IMR-90 (cell line): ENCODE measurements around the gene DRD4. TPM values are rescaled to one million over a fixed set of nuclear protein-coding genes. Genes with fewer than 3 reads are reported as not detected.

Experiments used
- ATAC-seq: fragments of 200-7000 bp; cut with Tn5 transposase; 2 replicates; pipeline ENCODE4 v1.9.1; 2020; ENCODE audit warnings: low read depth, mild to moderate bottlenecking, moderate library complexity
- BruUV-seq: library from RNA; stranded (reverse); fragments of 400-500 nt; replicated peaks from 2 replicates; lab custom pipeline; 2021; lab: Mats Ljungman, UMichigan
- CTCF ChIA-PET: fragments of 300-600 bp; formaldehyde crosslinking; extraction: SDS; loops from one replicate; lab custom pipeline; 2021; ENCODE audit warnings: antibody characterized with exemption; lab: Yijun Ruan, JAX
- POLR2A ChIA-PET: fragments of 300-600 bp; sonication (Branson Sonifier 250); formaldehyde crosslinking; loops from one replicate; lab custom pipeline; 2022; ENCODE audit warnings: antibody characterized with exemption; ENCODE audit not compliant: unreplicated experiment; lab: Charles Lee
- DNase-seq: peaks from one replicate; pipeline ENCODE4 v3.0.0; 2013
- H2AFZ ChIP-seq: replicated peaks from 2 replicates; pipeline ENCODE3; 2013; ENCODE audit warnings: low read length, mild to moderate bottlenecking; ENCODE audit not compliant: poor library complexity
- H2AK5ac ChIP-seq: 2 replicates; pipeline ENCODE4 v1.6.1; 2013; ENCODE audit warnings: low read depth, low read length, inconsistent platforms
- H2AK9ac ChIP-seq: replicated peaks from 2 replicates; pipeline ENCODE3; 2013; ENCODE audit warnings: mild to moderate bottlenecking, low read depth, low read length, moderate library complexity; ENCODE audit not compliant: poor library complexity
- H2BK120ac ChIP-seq: 2 replicates; pipeline ENCODE4 v1.6.1; 2013; ENCODE audit warnings: low read depth, low read length, inconsistent platforms
- H2BK15ac ChIP-seq: 3 replicates; pipeline ENCODE4 v1.6.1; 2013; ENCODE audit warnings: low read depth, low read length, inconsistent platforms
- H2BK20ac ChIP-seq: 2 replicates; pipeline ENCODE4 v1.6.1; 2013; ENCODE audit warnings: low read depth, mild to moderate bottlenecking, inconsistent platforms, low read length, moderate library complexity
- H2BK5ac ChIP-seq: 2 replicates; pipeline ENCODE4 v1.6.1; 2013; ENCODE audit warnings: mild to moderate bottlenecking, low read depth, low read length, inconsistent platforms; ENCODE audit not compliant: poor library complexity, severe bottlenecking
- H3K14ac ChIP-seq: replicated peaks from 2 replicates; pipeline ENCODE4 v1.6.1; 2013; ENCODE audit warnings: low read depth, low read length, inconsistent platforms
- H3K18ac ChIP-seq: 2 replicates; pipeline ENCODE4 v1.6.1; 2013; ENCODE audit warnings: low read depth, low read length, control low read depth
- H3K23ac ChIP-seq: 2 replicates; pipeline ENCODE4 v1.6.1; 2013; ENCODE audit warnings: low read depth, low read length, inconsistent platforms
- H3K27ac ChIP-seq: 2 replicates; pipeline ENCODE4 v1.5.1; 2013; ENCODE audit warnings: mild to moderate bottlenecking, control low read depth, low read length; ENCODE audit not compliant: insufficient read depth
- H3K27me3 ChIP-seq: 2 replicates; pipeline ENCODE4 v1.6.1; 2013; ENCODE audit warnings: low read length; ENCODE audit not compliant: control insufficient read depth, insufficient read depth
- H3K36me3 ChIP-seq: 2 replicates; pipeline ENCODE4 v1.6.1; 2013; ENCODE audit warnings: low read length, mixed read lengths; ENCODE audit not compliant: control insufficient read depth, insufficient read depth
- H3K4ac ChIP-seq: 2 replicates; pipeline ENCODE4 v1.6.1; 2013; ENCODE audit warnings: low read depth, low read length, inconsistent platforms
- H3K4me1 ChIP-seq: 2 replicates; pipeline ENCODE4 v1.6.1; 2013; ENCODE audit warnings: low read length, mixed read lengths; ENCODE audit not compliant: control insufficient read depth, insufficient read depth
- H3K4me2 ChIP-seq: 2 replicates; pipeline ENCODE4 v1.6.1; 2013; ENCODE audit warnings: low read depth, mild to moderate bottlenecking, control low read depth, low read length, moderate library complexity
- H3K4me3 ChIP-seq: 2 replicates; pipeline ENCODE4 v1.5.1; 2013; ENCODE audit warnings: low read depth, mild to moderate bottlenecking, control low read depth, low read length, moderate library complexity; ENCODE audit not compliant: insufficient read depth
- H3K56ac ChIP-seq: 2 replicates; pipeline ENCODE4 v1.6.1; 2013; ENCODE audit warnings: low read length, inconsistent platforms; ENCODE audit not compliant: insufficient read depth; ENCODE audit errors: extremely low read depth
- H3K79me1 ChIP-seq, 2 experiments: 2 replicates each; pipeline ENCODE4 v1.6.1; 2013; ENCODE audit warnings: low read length in 2 of 2, inconsistent platforms in 1 of 2, low read depth in 1 of 2
- H3K9ac ChIP-seq: 2 replicates; pipeline ENCODE4 v1.6.1; 2013; ENCODE audit warnings: low read depth, low read length, control low read depth
- H3K9me1 ChIP-seq: 2 replicates; pipeline ENCODE4 v1.6.1; 2013; ENCODE audit warnings: low read length, inconsistent platforms; ENCODE audit not compliant: insufficient read depth
- H3K9me3 ChIP-seq: 2 replicates; pipeline ENCODE4 v1.6.1; 2013; ENCODE audit warnings: low read length; ENCODE audit not compliant: control insufficient read depth, insufficient read depth
- H4K20me1 ChIP-seq: 2 replicates; pipeline ENCODE4 v1.6.1; 2013; ENCODE audit warnings: low read length, inconsistent platforms; ENCODE audit not compliant: insufficient read depth
- H4K5ac ChIP-seq: 2 replicates; pipeline ENCODE4 v1.6.1; 2013; ENCODE audit warnings: mild to moderate bottlenecking, low read depth, low read length, control low read depth
- H4K8ac ChIP-seq, 2 experiments: 2 replicates each; pipeline ENCODE4 v1.6.1; 2013; ENCODE audit warnings: low read depth in 2 of 2, low read length in 2 of 2, control low read depth in 1 of 2, inconsistent platforms in 1 of 2
- H4K91ac ChIP-seq: 2 replicates; pipeline ENCODE4 v1.6.1; 2013; ENCODE audit warnings: low read depth, low read length, inconsistent platforms; ENCODE audit not compliant: insufficient read depth
- BHLHE40 ChIP-seq: fragments of 150-350 bp; IDR thresholded peaks from 2 replicates; pipeline ENCODE4 v1.6.1; 2016; ENCODE audit warnings: mild to moderate bottlenecking, low read depth, low read length
- CEBPB ChIP-seq: IDR thresholded peaks from 2 replicates; pipeline ENCODE4 v1.6.1; 2012; ENCODE audit warnings: low read depth, low read length, improper control_type of control experiment
- CHD1 ChIP-seq: IDR thresholded peaks from 2 replicates; pipeline ENCODE4 v1.6.1; 2012; ENCODE audit warnings: low read depth, low read length, improper control_type of control experiment
- CTCF ChIP-seq: conservative IDR thresholded peaks from 2 replicates; pipeline ENCODE4 v1.5.1; 2012; ENCODE audit warnings: mild to moderate bottlenecking, low read depth, low read length, improper control_type of control experiment
- FOS ChIP-seq: fragments of 150-350 bp; IDR thresholded peaks from 2 replicates; pipeline ENCODE4 v1.6.1; 2016; ENCODE audit warnings: low read depth, low read length
- MAFK ChIP-seq: IDR thresholded peaks from 2 replicates; pipeline ENCODE4 v1.6.1; 2012; ENCODE audit warnings: low read depth, low read length, improper control_type of control experiment
- MAZ ChIP-seq: IDR thresholded peaks from 2 replicates; pipeline ENCODE4 v1.6.1; 2012; ENCODE audit warnings: low read depth, mild to moderate bottlenecking, low read length, improper control_type of control experiment, moderate library complexity, borderline replicate concordance
- NFE2L2 ChIP-seq: fragments of 150-350 bp; IDR thresholded peaks from 2 replicates; pipeline ENCODE4 v1.6.1; 2016; ENCODE audit warnings: low read depth, mild to moderate bottlenecking, low read length
- POLR2A ChIP-seq: IDR thresholded peaks from 2 replicates; pipeline ENCODE4 v1.6.1; 2012; ENCODE audit warnings: mild to moderate bottlenecking, low read depth, low read length
- RAD21 ChIP-seq: IDR thresholded peaks from 2 replicates; pipeline ENCODE4 v1.6.1; 2012; ENCODE audit warnings: low read length, improper control_type of control experiment
- RCOR1 ChIP-seq: IDR thresholded peaks from 2 replicates; pipeline ENCODE4 v1.6.1; 2012; ENCODE audit warnings: mild to moderate bottlenecking, low read length, improper control_type of control experiment; ENCODE audit not compliant: insufficient replicate concordance
- RFX5 ChIP-seq: IDR thresholded peaks from 2 replicates; pipeline ENCODE4 v1.8.0; 2012; ENCODE audit warnings: low read depth, mild to moderate bottlenecking, low read length, moderate library complexity
- SMC3 ChIP-seq: fragments of 150-350 bp; IDR thresholded peaks from 2 replicates; pipeline ENCODE4 v1.6.1; 2016; ENCODE audit warnings: low read depth, mild to moderate bottlenecking, antibody characterized with exemption, low read length, moderate library complexity
- WGBS, 2 experiments: methylation state at CpG; one replicate each; pipeline versions ENCODE4 v1.1.5 to v1.1.7; 2013; ENCODE audit warnings: missing lambda C conversion rate in 2 of 2; ENCODE audit not compliant: insufficient read length in 1 of 2; ENCODE audit errors: extremely low coverage in 2 of 2; 5-methylcytosine and 5-hydroxymethylcytosine counted together
- dilution Hi-C: fragments of 300-500 bp; cut with HindIII; formaldehyde crosslinking; loops from one replicate; pipeline ENCODE4 v1.14.3; 2018; ENCODE audit warnings: low sequenced_read_pairs; ENCODE audit not compliant: unreplicated experiment
- in situ Hi-C: fragments of 300-500 bp; cut with MboI; formaldehyde crosslinking; loops from 3 replicates; pipeline ENCODE4 v1.14.3; 2019; ENCODE audit warnings: low sequenced_read_pairs, inconsistent platforms, mixed read lengths
- intact Hi-C: fragments of 100-400 bp; cut with micrococcal nuclease; formaldehyde crosslinking; loops from 2 replicates; pipeline ENCODE4 v1.10.0; 2022
- polyA plus RNA-seq, 3 experiments: library from polyadenylated mRNA; depleted of rRNA; stranded (reverse); fragments of >200 nt; gene quantifications; 2 replicates each; pipeline ENCODE4 v1.2.3, GENCODE V29; 2012; ENCODE audit warnings: low replicate concordance in 1 of 3
- total RNA-seq: library from RNA; depleted of rRNA; stranded (reverse); fragments of >200 nt; gene quantifications from 2 replicates; pipeline ENCODE4 v1.2.3, GENCODE V29; 2012
- TF ChIP-seq, protein P1 (sequence below): fragments of 150-350 bp; IDR thresholded peaks from 2 replicates; pipeline ENCODE4 v1.6.1; 2016; ENCODE audit warnings: low read depth, mild to moderate bottlenecking, low read length, moderate library complexity, borderline replicate concordance
- TF ChIP-seq, protein P2 (sequence below): fragments of 150-350 bp; IDR thresholded peaks from 2 replicates; pipeline ENCODE4 v1.6.1; 2017; ENCODE audit warnings: mild to moderate bottlenecking, antibody characterized with exemption, low read length, low read depth

Gene DRD4
- total and polyA plus RNA-seq, 2 of the 4 experiments (the other 2 are of a cell fraction): not detected

DNA sequence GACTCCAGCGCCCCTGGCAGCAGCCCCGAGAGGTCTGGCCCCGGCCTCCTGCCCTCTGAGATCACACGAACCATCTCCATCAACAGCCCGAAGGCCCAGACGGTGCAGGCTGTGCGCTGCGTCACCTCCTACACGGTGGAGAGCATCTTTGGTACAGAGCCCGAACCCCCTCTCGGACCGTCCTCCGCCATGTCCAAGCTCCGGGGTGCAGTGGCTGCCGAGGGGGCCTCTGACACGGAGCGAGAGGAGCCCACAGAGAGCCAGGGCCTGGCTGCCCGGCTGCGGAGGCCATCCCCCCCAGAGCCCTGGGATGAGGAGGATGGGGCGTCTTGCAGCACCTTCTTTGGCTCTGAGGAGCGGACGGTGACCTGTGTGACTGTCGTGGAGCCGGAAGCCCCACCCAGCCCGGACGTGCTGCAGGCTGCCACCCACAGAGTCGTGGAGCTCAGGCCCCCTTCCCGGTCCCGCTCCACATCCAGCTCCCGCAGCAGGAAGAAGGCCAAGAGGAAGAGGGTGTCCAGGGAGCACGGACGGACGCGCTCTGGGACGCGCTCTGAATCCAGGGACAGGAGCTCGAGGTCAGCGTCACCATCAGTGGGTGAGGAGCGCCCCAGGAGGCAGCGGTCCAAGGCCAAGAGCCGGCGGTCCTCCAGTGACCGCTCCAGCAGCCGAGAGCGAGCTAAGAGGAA, 29.0 kb upstream of the DRD4 start:
- no peak for TF ChIP-seq CTCF
- TF ChIP-seq MAZ: no peak
- TF ChIP-seq BHLHE40: no peak
- TF ChIP-seq RAD21: no peak
- TF ChIP-seq NFE2L2: no peak
- TF ChIP-seq, protein P1, sequence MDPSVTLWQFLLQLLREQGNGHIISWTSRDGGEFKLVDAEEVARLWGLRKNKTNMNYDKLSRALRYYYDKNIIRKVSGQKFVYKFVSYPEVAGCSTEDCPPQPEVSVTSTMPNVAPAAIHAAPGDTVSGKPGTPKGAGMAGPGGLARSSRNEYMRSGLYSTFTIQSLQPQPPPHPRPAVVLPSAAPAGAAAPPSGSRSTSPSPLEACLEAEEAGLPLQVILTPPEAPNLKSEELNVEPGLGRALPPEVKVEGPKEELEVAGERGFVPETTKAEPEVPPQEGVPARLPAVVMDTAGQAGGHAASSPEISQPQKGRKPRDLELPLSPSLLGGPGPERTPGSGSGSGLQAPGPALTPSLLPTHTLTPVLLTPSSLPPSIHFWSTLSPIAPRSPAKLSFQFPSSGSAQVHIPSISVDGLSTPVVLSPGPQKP: no peak
- TF ChIP-seq FOS: no peak
- no peak for TF ChIP-seq CEBPB
- no peak for TF ChIP-seq MAFK
- no peak for TF ChIP-seq CHD1
- TF ChIP-seq RCOR1: no peak
- TF ChIP-seq SMC3: no peak
- TF ChIP-seq, protein P2, sequence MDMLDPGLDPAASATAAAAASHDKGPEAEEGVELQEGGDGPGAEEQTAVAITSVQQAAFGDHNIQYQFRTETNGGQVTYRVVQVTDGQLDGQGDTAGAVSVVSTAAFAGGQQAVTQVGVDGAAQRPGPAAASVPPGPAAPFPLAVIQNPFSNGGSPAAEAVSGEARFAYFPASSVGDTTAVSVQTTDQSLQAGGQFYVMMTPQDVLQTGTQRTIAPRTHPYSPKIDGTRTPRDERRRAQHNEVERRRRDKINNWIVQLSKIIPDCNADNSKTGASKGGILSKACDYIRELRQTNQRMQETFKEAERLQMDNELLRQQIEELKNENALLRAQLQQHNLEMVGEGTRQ: no peak
- no peak for TF ChIP-seq POLR2A
- no peak for TF ChIP-seq RFX5
- no peaks in the 10 kb centered on the region for H3K9me3 ChIP-seq
- no peak overlapping the region for H3K18ac ChIP-seq
- H3K4me2 ChIP-seq: no peak overlapping the region
- H4K8ac ChIP-seq: no peak overlapping the region
- in situ Hi-C loops: no loop called here
- 93% methylated on average over 25 of the region's 45 CpGs; no CpG with 5 or more reads in 1 of the 2 experiments for WGBS, 2 experiments
- no peaks in the 10 kb centered on the region for H3K27me3 ChIP-seq
- H3K14ac ChIP-seq: no peak overlapping the region
- H3K4me1 ChIP-seq: no peaks in the 10 kb centered on the region
- H2BK120ac ChIP-seq: no peak overlapping the region
- peaks cover 90% of the 10 kb centered on the region for H3K36me3 ChIP-seq
- H2BK20ac ChIP-seq: no peak overlapping the region
- H3K9ac ChIP-seq: no peak overlapping the region
- dilution Hi-C loops: no loop called here
- H3K4me3 ChIP-seq: no peak overlapping the region
- H2BK15ac ChIP-seq: no peak overlapping the region
- H2BK5ac ChIP-seq: no peak overlapping the region
- H3K4ac ChIP-seq: no peak overlapping the region
- no peaks in the 10 kb centered on the region for H3K9me1 ChIP-seq
- H4K20me1 ChIP-seq: peaks cover 21% of the 10 kb centered on the region
- H3K27ac ChIP-seq: no peak overlapping the region
- H4K91ac ChIP-seq: no peak overlapping the region
- ChIA-PET CTCF (no interaction called here), POLR2A (no interaction called here)
- peaks cover 0 to 20% of the 10 kb centered on the region in 2 experiments; a peak in 3 of 4 replicates for H3K79me1 ChIP-seq
- peak overlapping the region; percentile 37 for H2AK9ac ChIP-seq
- no peak overlapping the region for H3K56ac ChIP-seq
- no peak overlapping the region for H2AK5ac ChIP-seq
- no peak overlapping the region for H2AFZ ChIP-seq
- no peak for ATAC-seq
- intact Hi-C loops: no loop called here
- no peak overlapping the region for H4K5ac ChIP-seq
- no peak for DNase-seq
- BruUV-seq: no TSS peak
- H3K23ac ChIP-seq: no peak overlapping the region
